Adrenal gland (tissue), 5 donors: ENCODE data around the gene PAM16.

Source experiments
- POLR2A ChIP-seq, 2 donors: fragments of 450-650 bp; IDR thresholded peaks; one replicate each; pipeline ENCODE4 v1.6.1; 2017; ENCODE audit warnings: antibody characterized with exemption in 2 of 2, mild to moderate bottlenecking in 2 of 2, moderate library complexity in 1 of 2
- TF ChIP-seq, protein P1 (sequence below), 6 experiments: fragments of 450-650 bp in 4 of 6; fragments of 200-600 bp in 2 of 6; sonication (generic) in 1 of 6; IDR thresholded peaks; 1 replicate in 5 of 6; 2 replicates in 1 of 6; pipeline versions ENCODE4 v1.5.1 to v1.8.0; 2016 to 2021; ENCODE audit warnings: antibody characterized with exemption in 6 of 6, mild to moderate bottlenecking in 2 of 6, moderate library complexity in 1 of 6
- donor health status: DM: no; HTN: no; CAD: no.

DNA sequence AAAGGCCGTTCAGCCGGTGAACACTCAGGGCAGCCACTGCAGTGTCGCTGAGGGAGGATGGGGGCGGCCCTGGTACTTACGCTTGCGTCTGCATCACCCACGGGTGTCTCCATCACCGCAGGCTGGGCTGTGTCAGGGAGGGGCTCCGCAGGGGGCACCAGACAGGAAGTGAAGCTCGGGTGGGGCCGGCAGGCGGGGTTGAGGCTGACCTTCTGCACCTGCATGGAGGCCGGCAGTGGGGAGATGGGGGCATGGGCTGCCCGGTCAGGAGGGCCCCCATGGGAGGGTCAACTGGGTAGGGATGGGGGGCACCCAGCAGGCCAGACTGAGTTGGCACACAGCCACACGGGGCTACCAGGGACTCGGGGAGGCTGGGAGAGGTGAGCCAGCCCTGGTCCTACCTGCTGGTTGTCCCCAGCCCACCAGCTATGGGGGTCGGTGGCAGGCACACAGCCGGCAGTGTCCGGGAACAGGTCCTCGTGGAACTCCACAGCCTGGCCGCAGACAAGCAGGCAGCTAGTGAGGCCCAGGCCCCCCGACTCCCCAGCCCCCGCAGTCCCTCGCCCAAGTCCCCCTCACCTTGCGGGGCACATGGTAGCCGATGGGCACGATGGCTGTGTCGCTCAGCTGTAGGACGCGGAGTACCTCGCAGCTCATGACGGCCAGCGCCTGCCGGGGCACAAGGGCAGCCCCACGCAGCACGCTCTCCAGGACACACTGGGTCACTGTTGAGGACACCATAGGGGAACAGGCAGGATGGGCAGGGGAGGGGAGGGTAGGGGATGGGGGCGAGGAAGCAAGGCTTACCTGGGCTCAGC, 13.3 kb upstream of the PAM16 start:
- TF ChIP-seq, protein P1, sequence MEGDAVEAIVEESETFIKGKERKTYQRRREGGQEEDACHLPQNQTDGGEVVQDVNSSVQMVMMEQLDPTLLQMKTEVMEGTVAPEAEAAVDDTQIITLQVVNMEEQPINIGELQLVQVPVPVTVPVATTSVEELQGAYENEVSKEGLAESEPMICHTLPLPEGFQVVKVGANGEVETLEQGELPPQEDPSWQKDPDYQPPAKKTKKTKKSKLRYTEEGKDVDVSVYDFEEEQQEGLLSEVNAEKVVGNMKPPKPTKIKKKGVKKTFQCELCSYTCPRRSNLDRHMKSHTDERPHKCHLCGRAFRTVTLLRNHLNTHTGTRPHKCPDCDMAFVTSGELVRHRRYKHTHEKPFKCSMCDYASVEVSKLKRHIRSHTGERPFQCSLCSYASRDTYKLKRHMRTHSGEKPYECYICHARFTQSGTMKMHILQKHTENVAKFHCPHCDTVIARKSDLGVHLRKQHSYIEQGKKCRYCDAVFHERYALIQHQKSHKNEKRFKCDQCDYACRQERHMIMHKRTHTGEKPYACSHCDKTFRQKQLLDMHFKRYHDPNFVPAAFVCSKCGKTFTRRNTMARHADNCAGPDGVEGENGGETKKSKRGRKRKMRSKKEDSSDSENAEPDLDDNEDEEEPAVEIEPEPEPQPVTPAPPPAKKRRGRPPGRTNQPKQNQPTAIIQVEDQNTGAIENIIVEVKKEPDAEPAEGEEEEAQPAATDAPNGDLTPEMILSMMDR (IDR thresholded peaks at IDR 0.05) = no peak
- no peak for TF ChIP-seq POLR2A (IDR thresholded peaks at IDR 0.05)
